Hematopoietic multipotent progenitor cell treated with erythropoietin and hydrocortisone succinate and interleukin-3 and kit ligand, for 4 days (in vitro differentiated cells): ENCODE measurements around the gene FSTL4.

Experiments used
- DNase-seq: peaks from one replicate; pipeline ENCODE4 v3.0.0-alpha.2; 2015

FSTL4 gene

DNA sequence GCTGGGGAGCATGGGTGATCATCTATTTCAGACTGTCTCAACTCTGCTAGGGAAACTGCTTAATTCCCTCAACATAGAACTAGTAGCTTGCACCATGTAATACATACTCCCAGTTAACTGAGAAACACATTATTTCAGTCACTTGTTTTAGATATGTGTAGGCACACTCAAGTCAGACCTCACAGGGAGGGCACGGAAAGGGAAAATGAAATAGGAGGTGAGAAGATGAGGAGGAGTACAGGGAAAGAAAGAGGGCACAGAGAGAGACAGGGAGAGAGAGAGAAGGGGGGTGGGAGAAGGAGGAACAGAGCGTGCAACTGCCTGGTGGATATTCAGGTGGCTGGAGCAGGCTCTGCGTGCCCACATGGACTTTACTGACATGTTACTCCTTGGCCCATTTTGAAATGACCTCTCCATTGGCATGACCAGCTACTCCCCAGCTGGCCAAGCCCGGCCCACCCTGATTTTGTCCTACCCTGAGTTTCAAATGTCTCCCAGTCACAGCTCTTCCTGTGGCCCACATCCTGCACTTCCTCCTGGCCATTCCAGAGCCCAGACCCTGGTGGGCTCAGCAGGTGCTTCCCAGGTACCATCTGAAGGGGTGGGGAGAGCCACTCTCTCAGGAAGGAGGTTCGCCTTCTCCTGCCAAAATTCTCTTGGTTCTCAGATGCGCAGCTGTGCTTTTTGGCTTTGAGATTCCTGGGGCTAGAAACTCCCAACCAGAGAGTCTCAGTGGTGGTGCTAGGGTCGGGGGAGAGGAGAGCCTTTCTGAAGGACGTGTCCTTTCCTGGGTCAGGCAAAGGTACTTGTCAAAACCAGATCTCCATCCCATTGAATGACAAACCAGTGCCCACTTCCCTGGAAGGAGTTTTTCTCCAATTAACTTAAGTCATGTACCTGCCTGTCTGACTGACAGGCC lies 229.4 kb downstream of the FSTL4 start:
- DNase-seq: no peak

- DNase-seq: no peak
Observed at GRCh38 chr5:133381571-133382365, 230.6 kb downstream of the FSTL4 start.

DNA sequence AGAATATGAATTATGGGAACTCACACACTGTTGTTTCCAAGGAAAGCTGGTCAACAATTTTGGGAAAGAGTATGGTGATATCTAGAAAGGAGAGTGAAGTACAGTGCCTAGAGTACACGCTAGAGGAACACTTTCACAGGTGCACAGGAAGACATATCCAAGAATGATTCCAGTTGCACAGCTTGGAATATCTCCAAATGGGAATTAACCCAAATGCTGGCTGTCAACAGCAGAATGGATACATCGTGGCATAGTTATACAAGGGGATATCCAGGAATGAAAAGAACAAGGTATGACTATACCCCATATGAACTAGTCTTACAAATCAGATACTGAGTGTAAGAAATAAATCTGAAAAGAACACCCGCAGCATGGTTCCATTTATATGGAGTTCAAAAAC lies 231.3 kb downstream of the FSTL4 start:
- DNase-seq: no peak

DNA sequence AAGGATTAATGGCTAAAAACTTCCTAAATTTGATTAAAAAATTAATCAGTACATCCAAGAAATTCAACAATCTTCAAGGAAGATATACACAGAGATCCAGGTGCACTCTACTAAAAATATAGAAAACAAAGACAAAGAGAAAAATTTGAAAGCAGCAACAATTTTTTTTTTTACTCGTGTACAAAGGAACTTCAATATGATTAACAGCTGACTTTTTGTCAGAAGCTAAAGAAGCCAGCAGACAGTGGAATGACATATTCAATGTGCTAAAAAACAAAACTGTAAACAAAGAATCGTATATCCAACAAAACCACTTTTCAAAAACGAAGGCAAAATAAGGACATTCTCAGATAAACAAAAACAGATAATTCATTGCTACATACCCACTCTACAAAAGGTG lies 234.6 kb downstream of the FSTL4 start:
- DNase-seq: peak; percentile 10

DNA sequence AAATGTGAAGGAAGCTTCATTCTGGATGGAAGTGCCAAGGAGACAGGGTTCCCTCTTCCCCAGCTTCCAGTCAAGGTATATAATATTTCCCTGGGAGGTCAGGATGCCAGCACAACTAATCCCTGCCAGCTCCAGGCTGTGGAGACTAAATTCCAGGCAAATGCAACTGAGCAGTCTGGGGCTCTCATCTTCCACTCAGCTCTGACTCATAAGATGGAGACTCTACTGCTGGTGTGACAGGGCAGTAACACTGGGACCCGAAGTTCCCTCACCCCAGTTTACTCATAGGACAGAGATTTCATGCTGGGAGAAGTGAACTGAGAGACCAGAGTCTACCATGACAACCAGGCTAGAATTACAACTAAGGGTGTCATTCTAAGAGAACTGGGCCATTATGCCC lies 235.4 kb downstream of the FSTL4 start:
- DNase-seq: no peak

GRCh38 chr5:133373121-133373870 lies 239.0 kb downstream of the FSTL4 start:
- DNase-seq: no peak

GRCh38 chr5:133372293-133372937 lies 239.9 kb downstream of the FSTL4 start:
- DNase-seq: no peak

- DNase-seq: no peak
Observed at GRCh38 chr5:133371371-133372155, 240.8 kb downstream of the FSTL4 start.

DNA sequence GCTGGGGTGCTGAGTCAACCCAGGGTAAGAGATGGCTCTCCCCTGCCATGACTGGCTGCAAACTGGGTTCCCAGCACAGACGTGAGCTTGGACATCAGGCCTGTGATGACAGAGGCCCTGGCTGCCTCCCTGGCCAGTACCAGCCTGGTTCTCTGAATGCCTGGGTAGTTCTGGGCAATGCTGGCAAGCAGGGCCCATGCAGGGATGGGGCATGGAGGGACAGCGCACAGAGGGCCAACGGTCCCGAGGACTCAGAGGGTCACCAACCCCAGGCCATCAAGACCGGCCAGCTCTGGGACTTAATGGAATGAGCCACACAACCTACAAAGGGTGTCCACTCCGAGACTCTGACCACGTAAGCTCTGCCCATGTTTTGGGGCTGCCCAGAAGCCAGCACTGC lies 241.4 kb downstream of the FSTL4 start:
- no peak for DNase-seq

DNA sequence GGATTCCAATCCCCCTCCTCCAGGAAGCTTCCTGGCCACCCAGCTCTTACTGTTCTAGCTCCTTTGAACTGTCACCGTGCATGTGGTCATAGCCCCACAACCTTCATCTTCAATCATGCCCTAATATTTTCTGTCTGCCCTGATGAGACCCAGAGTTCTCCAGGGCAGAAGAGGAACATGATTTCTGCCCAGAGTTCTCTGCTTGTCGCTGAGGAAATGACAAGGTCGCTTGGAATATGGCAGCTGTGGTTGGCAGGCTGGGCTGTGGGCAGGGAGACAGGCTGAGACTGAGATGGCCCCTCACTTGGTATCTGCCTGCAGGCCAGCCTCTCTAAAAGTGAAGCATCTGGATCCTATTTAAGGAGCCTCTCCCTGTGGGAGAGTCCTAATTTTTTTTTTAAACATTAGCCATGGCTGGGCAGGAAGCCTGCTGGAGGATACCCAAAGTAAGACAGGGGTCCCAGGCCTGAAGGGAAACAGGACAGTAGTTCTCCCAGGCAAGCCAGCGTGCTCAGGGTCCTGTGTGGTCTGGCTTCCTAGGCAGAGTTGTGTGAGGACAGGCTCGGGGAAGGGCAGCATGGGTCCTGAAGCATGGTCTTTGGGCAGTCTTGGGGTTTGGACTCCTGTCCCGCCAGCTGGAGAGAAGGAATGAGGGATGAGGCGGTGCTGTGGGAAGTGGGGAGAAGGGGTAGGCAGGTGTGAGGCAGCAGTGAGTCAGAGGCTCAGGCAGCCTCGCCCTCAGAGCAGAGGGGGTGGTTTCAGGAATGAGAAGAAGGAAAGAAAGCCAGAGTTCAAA lies 242.1 kb downstream of the FSTL4 start:
- DNase-seq: peak; percentile 14

GRCh38 chr5:133368916-133369783 lies 243.2 kb downstream of the FSTL4 start:
- no peak for DNase-seq

- no peak for DNase-seq
Observed at GRCh38 chr5:133367984-133368383, 244.4 kb downstream of the FSTL4 start.

- DNase-seq: no peak
Observed at GRCh38 chr5:133367071-133367786, 245.1 kb downstream of the FSTL4 start.

- no peak for DNase-seq
Observed at GRCh38 chr5:133366438-133366837, 245.9 kb downstream of the FSTL4 start.

DNA sequence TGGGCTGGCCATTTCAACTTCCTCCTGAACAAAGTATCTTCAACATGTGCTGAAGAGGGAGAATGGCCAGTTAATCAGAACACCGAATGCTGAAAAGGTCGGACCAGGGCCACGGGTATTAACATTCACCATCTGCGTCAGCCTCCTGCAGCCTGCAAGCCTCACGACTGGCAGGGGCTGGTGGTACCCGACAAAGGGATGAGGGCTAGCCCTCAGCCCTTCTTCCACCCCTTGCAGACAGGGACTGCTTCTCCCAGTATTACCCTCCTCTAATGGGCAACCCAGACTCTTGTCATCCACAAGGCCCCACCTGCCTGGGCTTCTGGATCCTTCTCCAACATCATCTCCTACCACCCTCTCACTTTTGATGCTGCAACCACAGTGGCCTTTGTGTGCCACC lies 246.6 kb downstream of the FSTL4 start:
- no peak for DNase-seq

- DNase-seq: peak; percentile 15
Observed at GRCh38 chr5:133364936-133365707, 247.2 kb downstream of the FSTL4 start.

DNA sequence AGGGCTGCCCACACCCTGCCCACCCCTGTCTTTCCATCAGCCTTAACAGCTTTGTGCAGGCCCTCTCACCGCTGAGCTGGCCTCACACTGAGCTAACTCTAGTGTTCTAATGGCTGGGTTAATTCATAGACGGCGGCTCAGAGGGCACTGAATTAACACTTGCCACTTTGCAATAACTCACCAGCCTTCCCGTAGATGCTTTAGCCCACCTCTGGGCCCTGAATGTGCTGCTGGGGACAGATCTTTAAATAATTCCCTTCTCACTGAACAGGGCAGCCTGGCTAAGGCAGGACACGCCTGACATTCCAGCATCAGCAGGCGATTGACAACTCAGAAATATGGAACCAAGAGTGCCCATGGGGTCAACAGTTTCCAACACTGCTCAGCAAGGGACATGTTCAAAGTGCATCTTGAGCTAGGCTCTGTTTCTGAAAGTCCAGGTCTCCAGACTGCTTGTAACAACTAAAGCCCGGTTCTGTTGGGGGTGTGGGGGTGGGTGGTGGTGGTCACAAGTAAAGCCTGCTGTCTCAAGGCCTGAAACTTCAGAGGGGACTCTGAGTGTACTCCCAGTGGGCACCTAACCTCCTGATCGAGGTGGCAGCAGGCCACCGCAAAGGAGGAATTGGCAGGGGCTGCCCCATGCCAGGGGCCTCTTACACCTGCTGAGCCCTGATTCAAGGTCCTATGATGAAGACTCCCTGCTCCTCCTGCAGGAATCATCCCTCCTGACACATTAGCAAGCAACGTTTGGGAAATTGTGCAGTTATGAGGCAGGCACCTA lies 248.3 kb downstream of the FSTL4 start:
- no peak for DNase-seq

- no peak for DNase-seq
Observed at GRCh38 chr5:133362438-133362837, 249.9 kb downstream of the FSTL4 start.
